ENCODE measurements around the gene SAMD11.

The SAMD11 gene

GRCh38 chr1:919271-919872 lies 4.4 kb upstream of the SAMD11 start:
- TF ChIP-seq, protein P1, sequence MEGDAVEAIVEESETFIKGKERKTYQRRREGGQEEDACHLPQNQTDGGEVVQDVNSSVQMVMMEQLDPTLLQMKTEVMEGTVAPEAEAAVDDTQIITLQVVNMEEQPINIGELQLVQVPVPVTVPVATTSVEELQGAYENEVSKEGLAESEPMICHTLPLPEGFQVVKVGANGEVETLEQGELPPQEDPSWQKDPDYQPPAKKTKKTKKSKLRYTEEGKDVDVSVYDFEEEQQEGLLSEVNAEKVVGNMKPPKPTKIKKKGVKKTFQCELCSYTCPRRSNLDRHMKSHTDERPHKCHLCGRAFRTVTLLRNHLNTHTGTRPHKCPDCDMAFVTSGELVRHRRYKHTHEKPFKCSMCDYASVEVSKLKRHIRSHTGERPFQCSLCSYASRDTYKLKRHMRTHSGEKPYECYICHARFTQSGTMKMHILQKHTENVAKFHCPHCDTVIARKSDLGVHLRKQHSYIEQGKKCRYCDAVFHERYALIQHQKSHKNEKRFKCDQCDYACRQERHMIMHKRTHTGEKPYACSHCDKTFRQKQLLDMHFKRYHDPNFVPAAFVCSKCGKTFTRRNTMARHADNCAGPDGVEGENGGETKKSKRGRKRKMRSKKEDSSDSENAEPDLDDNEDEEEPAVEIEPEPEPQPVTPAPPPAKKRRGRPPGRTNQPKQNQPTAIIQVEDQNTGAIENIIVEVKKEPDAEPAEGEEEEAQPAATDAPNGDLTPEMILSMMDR (IDR thresholded peaks at IDR 0.05; ENCODE audit: control extremely low read depth, extremely low read depth, low read depth, missing control alignments): no peak
- DNase-seq (ENCODE audit: extremely low spot score): no peak
- ChIA-PET CTCF (interaction anchor here (3.1 kb wide), 1 partner anchor 14 kb away, joined by 11 read pairs; no protein-coding TSS in a partner anchor), POLR2A (no interaction called here)

GRCh38 chr1:920010-920409 lies 3.7 kb upstream of the SAMD11 start:
- POLR2A ChIA-PET: no interaction called here
- TF ChIP-seq, protein P1 (IDR thresholded peaks at IDR 0.05; ENCODE audit: control extremely low read depth, extremely low read depth, low read depth, missing control alignments): no peak
- no peak for DNase-seq (ENCODE audit: extremely low spot score)
- CTCF ChIA-PET: no interaction called here

GRCh38 chr1:920521-920920 lies 3.2 kb upstream of the SAMD11 start:
- DNase-seq (ENCODE audit: extremely low spot score): no peak
- TF ChIP-seq, protein P1 (IDR thresholded peaks at IDR 0.05; ENCODE audit: control extremely low read depth, extremely low read depth, low read depth, missing control alignments): no peak
- POLR2A ChIA-PET: no interaction called here
- CTCF ChIA-PET: no interaction called here

DNA sequence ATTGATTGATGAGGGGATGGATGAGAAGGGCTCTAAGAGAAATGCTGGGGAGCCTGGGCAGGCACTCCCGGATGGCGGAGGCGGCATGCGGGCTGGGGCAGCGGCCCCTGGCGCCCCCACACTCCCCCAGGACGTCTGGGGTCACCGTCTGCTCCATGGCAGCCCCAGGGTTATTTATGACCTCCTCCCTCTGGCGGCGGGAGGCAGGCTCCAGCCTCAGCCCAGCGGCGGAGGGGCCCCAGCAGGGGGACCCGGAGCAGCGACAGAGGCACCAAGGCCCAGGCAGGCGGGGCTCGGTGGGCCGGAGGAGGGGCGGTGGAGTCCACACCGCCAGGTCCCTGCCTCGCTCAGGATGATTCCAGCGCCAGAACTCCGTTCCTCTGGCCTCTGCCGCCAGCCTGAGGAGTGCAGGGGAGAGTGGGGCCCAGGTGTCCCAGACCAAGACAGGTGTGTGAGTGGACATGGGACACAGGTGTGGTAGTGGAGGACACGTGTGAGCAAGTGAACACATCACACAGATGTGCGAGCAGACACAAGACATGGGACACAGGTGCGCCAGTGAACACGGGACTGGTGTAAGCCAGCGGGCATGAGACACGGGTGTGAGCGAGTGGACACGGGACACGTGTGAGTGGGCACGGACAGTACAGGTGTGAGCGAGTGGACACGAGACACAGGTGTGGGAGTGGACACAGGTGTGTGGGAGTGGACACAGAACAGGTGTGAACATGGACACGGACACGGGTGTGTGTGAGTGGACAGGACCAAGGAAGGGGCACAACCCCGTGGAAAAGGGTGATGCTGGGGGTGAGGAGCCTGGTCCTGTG lies 2.5 kb upstream of the SAMD11 start:
- TF ChIP-seq, protein P1 (IDR thresholded peaks at IDR 0.05; ENCODE audit: control extremely low read depth, extremely low read depth, low read depth, missing control alignments): no peak
- DNase-seq (ENCODE audit: extremely low spot score): no peak
- CTCF ChIA-PET: no interaction called here
- POLR2A ChIA-PET: no interaction called here

GRCh38 chr1:923991-924655 lies 400 bp downstream of the SAMD11 start:
- CTCF ChIA-PET: no interaction called here
- TF ChIP-seq, protein P1 (IDR thresholded peaks at IDR 0.05; ENCODE audit: control extremely low read depth, extremely low read depth, low read depth, missing control alignments): no peak
- DNase-seq (ENCODE audit: extremely low spot score): no peak
- POLR2A ChIA-PET: no interaction called here

DNA sequence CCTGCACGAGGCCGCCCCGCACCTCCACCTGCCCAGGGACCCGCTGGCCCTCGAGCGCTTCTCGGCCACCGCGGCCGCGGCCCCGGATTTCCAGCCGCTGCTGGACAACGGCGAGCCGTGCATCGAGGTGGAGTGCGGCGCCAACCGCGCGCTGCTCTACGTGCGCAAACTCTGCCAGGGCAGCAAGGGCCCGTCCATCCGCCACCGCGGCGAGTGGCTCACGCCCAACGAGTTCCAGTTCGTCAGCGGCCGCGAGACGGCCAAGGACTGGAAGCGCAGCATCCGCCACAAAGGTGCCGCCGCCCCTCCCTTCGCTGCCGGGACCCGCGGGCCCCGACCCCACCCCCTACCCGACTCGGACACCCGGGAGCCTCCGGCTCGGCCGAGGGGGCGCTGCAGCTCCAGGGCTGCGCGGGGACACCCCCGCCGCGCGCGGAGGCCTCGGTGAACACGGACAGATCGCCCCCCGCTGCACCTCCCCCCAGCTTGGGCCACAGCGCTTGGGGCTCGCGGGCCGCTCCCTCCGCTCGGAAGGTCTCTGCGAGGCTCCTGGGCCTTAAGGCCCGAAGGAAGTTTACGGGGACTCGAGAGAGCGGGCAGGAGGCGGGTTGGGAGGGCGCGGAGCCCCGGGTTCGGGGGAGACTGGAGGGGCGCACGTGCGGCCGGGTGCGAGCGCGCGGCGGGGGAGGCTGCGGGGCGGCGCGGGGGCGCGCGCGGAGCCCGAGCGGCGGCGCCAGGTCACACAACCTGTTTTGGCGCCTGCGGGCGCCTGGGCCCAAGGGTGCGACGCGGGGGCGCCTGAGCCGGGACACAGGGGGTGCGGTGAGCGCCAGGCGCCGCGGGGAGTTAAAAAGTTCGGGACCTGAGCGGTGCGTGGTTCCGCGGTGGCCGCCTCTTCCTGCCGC lies 1.2 kb downstream of the SAMD11 start:
- POLR2A ChIA-PET: no interaction called here
- DNase-seq (ENCODE audit: extremely low spot score): no peak

More for the DNA sequence above, 1.2 kb downstream of the SAMD11 start:
- TF ChIP-seq, protein P1 (IDR thresholded peaks at IDR 0.05; ENCODE audit: control extremely low read depth, extremely low read depth, low read depth, missing control alignments): no peak
- CTCF ChIA-PET: no interaction called here
